NCI-H82 (cell line): Measurements from ENCODE around the gene ARGFX.
"Not testable (repeated sequence)": the region's sequence is repeated elsewhere in the genome, so short reads cannot be mapped to it uniquely, and the experiment has no call there.

Experiments used
- DNase-seq: peaks from one replicate; lab custom pipeline; 2025; lab: John Stamatoyannopoulos, UW

The ARGFX gene

GRCh38 chr3:121599900-121600299 is 32.2 kb downstream of the ARGFX start:
- not testable (repeated sequence) for DNase-seq

GRCh38 chr3:121601212-121601812 is 33.6 kb downstream of the ARGFX start:
- DNase-seq = no peak

GRCh38 chr3:121604759-121605158 is 37.0 kb downstream of the ARGFX start:
- no peak for DNase-seq

GRCh38 chr3:121606106-121606505 is 38.4 kb downstream of the ARGFX start:
- DNase-seq = no peak
